ENCODE results near the gene PLD1. TPM values are rescaled to one million over a fixed set of nuclear protein-coding genes. Genes with fewer than 3 reads are reported as not detected.

The PLD1 gene
- total RNA-seq, 1 donor from 2014 or later: not detected

GRCh38 chr3:171600030-171600429 lies 210.3 kb downstream of the PLD1 start:
- no peaks in the 10 kb centered on the region for H3K4me1 Mint-ChIP-seq
- H3K4me3 Mint-ChIP-seq: no peak overlapping the region
- ATAC-seq (ENCODE audit: low read depth) (no peak), DNase-seq (no peak)
- H3K36me3 Mint-ChIP-seq (ENCODE audit: low read depth): no peaks in the 10 kb centered on the region
- TF ChIP-seq CTCF (IDR thresholded peaks at IDR 0.05): no peak
- H3K9me3 Mint-ChIP-seq: no peaks in the 10 kb centered on the region
- intact Hi-C loops (cut with micrococcal nuclease): no loop called here
- ChIA-PET POLR2A (no interaction called here), CTCF (no interaction called here)
- H3K27ac Mint-ChIP-seq: no peak overlapping the region
- H3K27me3 Mint-ChIP-seq: peaks cover 2% of the 10 kb centered on the region

- intact Hi-C loops (cut with micrococcal nuclease): no loop called here
- DNase-seq (no peak), ATAC-seq (ENCODE audit: low read depth) (no peak)
- no peaks in the 10 kb centered on the region for H3K36me3 Mint-ChIP-seq (ENCODE audit: low read depth)
- no peak overlapping the region for H3K4me3 Mint-ChIP-seq
- TF ChIP-seq CTCF (IDR thresholded peaks at IDR 0.05): no peak
- no peaks in the 10 kb centered on the region for H3K4me1 Mint-ChIP-seq
- no peaks in the 10 kb centered on the region for H3K9me3 Mint-ChIP-seq
- peaks cover 2% of the 10 kb centered on the region for H3K27me3 Mint-ChIP-seq
- POLR2A ChIA-PET: no interaction called here
- H3K27ac Mint-ChIP-seq: no peak overlapping the region
- CTCF ChIA-PET: no interaction called here
Measured at GRCh38 chr3:171598990-171599389, 211.3 kb downstream of the PLD1 start.

GRCh38 chr3:171592786-171593185 lies 217.5 kb downstream of the PLD1 start:
- H3K27me3 Mint-ChIP-seq: no peaks in the 10 kb centered on the region
- no peak for DNase-seq
- H3K9me3 Mint-ChIP-seq: no peaks in the 10 kb centered on the region
- ChIA-PET POLR2A (no interaction called here), CTCF (no interaction called here)
- no peak overlapping the region for H3K4me3 Mint-ChIP-seq
- no peak for ATAC-seq (ENCODE audit: low read depth)
- no peaks in the 10 kb centered on the region for H3K36me3 Mint-ChIP-seq (ENCODE audit: low read depth)
- intact Hi-C loops (cut with micrococcal nuclease): no loop called here
- no peak overlapping the region for H3K27ac Mint-ChIP-seq
- H3K4me1 Mint-ChIP-seq: no peaks in the 10 kb centered on the region
- TF ChIP-seq CTCF (IDR thresholded peaks at IDR 0.05): no peak

GRCh38 chr3:171591070-171591469 lies 219.2 kb downstream of the PLD1 start:
- ATAC-seq (ENCODE audit: low read depth) (no peak), DNase-seq (no peak)
- POLR2A ChIA-PET: no interaction called here
- Mint-ChIP-seq H3K36me3 (ENCODE audit: low read depth) (no peaks in the 10 kb centered on the region), H3K9me3 (no peaks in the 10 kb centered on the region), H3K4me3 (no peak overlapping the region), H3K27ac (no peak overlapping the region), H3K4me1 (no peaks in the 10 kb centered on the region), H3K27me3 (no peaks in the 10 kb centered on the region)
- intact Hi-C loops (cut with micrococcal nuclease): no loop called here
- TF ChIP-seq CTCF (IDR thresholded peaks at IDR 0.05): no peak
- CTCF ChIA-PET: interaction anchor here (0.6 kb wide), 1 partner anchor 79 kb away, joined by 3 read pairs; no protein-coding TSS in a partner anchor

- Mint-ChIP-seq H3K27ac (no peak overlapping the region), H3K9me3 (no peaks in the 10 kb centered on the region), H3K27me3 (peaks cover 2% of the 10 kb centered on the region), H3K36me3 (ENCODE audit: low read depth) (no peaks in the 10 kb centered on the region), H3K4me1 (no peaks in the 10 kb centered on the region), H3K4me3 (no peak overlapping the region)
- DNase-seq (no peak), ATAC-seq (ENCODE audit: low read depth) (no peak)
- no peak for TF ChIP-seq CTCF (IDR thresholded peaks at IDR 0.05)
- ChIA-PET POLR2A (no interaction called here), CTCF (no interaction called here)
- intact Hi-C loops (cut with micrococcal nuclease): no loop called here
Measured at GRCh38 chr3:171586274-171586673, 224.0 kb downstream of the PLD1 start.

Measured in activated B cell treated with CpG ODN at 0.5 μM for 24 hours (primary cell).